Hepatocyte (in vitro differentiated cells): ENCODE data around the gene FTH1. TPM values are rescaled to one million over a fixed set of nuclear protein-coding genes. Genes with fewer than 3 reads are reported as not detected.

Experiments used
- DNase-seq: peaks from one replicate; pipeline ENCODE4 v3.0.0-alpha.2; 2016; ENCODE audit warnings: low spot score
- H2AFZ ChIP-seq: fragments of 200-600 bp; sonication (generic); 2 replicates; pipeline ENCODE4 v1.6.0; 2016; ENCODE audit warnings: antibody characterized with exemption, mild to moderate bottlenecking
- H3K27ac ChIP-seq: fragments of 200-600 bp; sonication (generic); 2 replicates; pipeline ENCODE4 v1.5.1; 2016; ENCODE audit warnings: mild to moderate bottlenecking
- H3K27me3 ChIP-seq: fragments of 200-600 bp; sonication (generic); 2 replicates; pipeline ENCODE4 v1.6.1; 2016
- H3K36me3 ChIP-seq: fragments of 200-600 bp; sonication (generic); replicated peaks from 2 replicates; pipeline ENCODE4 v1.5.1; 2016; ENCODE audit warnings: low read depth; ENCODE audit not compliant: insufficient read depth
- H3K4me1 ChIP-seq: fragments of 200-600 bp; sonication (generic); 2 replicates; pipeline ENCODE4 v1.5.1; 2016; ENCODE audit warnings: mild to moderate bottlenecking, moderate library complexity; ENCODE audit not compliant: insufficient read depth
- H3K4me2 ChIP-seq: fragments of 200-600 bp; sonication (generic); 2 replicates; pipeline ENCODE4 v1.6.0; 2016
- H3K4me3 ChIP-seq: fragments of 200-600 bp; sonication (generic); 2 replicates; pipeline ENCODE4 v1.5.1; 2016; ENCODE audit warnings: mild to moderate bottlenecking
- H3K79me2 ChIP-seq: fragments of 200-600 bp; sonication (generic); 2 replicates; pipeline ENCODE4 v1.6.0; 2017; ENCODE audit warnings: mild to moderate bottlenecking
- H3K9me2 ChIP-seq: fragments of 200-600 bp; sonication (generic); replicated peaks from 2 replicates; pipeline ENCODE4 v1.6.0; 2017; ENCODE audit warnings: mild to moderate bottlenecking; ENCODE audit not compliant: insufficient read depth
- H3K9me3 ChIP-seq: fragments of 200-600 bp; sonication (generic); 2 replicates; pipeline ENCODE4 v1.5.1; 2016; ENCODE audit warnings: low read depth, mild to moderate bottlenecking
- H4K20me1 ChIP-seq: fragments of 200-600 bp; sonication (generic); 2 replicates; pipeline ENCODE4 v1.6.0; 2016; ENCODE audit warnings: mild to moderate bottlenecking; ENCODE audit not compliant: insufficient read depth, poor library complexity, severe bottlenecking
- EZH2 ChIP-seq: fragments of 200-600 bp; sonication (generic); IDR thresholded peaks from 2 replicates; pipeline ENCODE4 v1.6.1; 2016; ENCODE audit warnings: antibody characterized with exemption, mild to moderate bottlenecking, borderline replicate concordance
- EZH2phosphoT487 ChIP-seq: fragments of 200-600 bp; sonication (generic); IDR thresholded peaks from one replicate; pipeline ENCODE4 v1.6.1; 2018; ENCODE audit warnings: antibody characterized with exemption, mild to moderate bottlenecking, low read depth, moderate library complexity; ENCODE audit not compliant: unreplicated experiment, severe bottlenecking
- whole genome bisulfite sequencing: methylation state at CpG from one replicate; pipeline ENCODE4 v1.1.6; 2016; ENCODE audit warnings: low lambda C conversion rate; ENCODE audit errors: missing lambda C conversion rate; 5-methylcytosine and 5-hydroxymethylcytosine counted together
- polyA plus RNA-seq: library from polyadenylated mRNA; unstranded; fragments of >200 nt; fragmentation: Nextera tagmentation; extraction: Ambion mirVana; gene quantifications from 2 replicates; pipeline ENCODE4 v1.2.1, GENCODE V29; 2016
- small RNA-seq: library from RNA; depleted of rRNA; stranded (forward); fragments of <200 nt; gene quantifications from one replicate; pipeline ENCODE3, GENCODE V24; 2014
- total RNA-seq: library from RNA; depleted of rRNA; stranded (reverse); fragments of >200 nt; gene quantifications from 2 replicates; pipeline ENCODE4 v1.2.3, GENCODE V29; 2014
- TF ChIP-seq, protein P1 (sequence below): fragments of 200-600 bp; sonication (generic); IDR thresholded peaks from 2 replicates; pipeline ENCODE4 v1.5.1; 2016; ENCODE audit warnings: antibody characterized with exemption, mild to moderate bottlenecking; ENCODE audit not compliant: poor library complexity

The FTH1 gene
- total and polyA plus RNA-seq, 2 experiments from 2014 or later: 1,071 to 8,694 TPM

GRCh38 chr11:61917334-61918109, 49.9 kb downstream of the FTH1 start, which contains the start of gene RAB3IL1:
TSS of gene RAB3IL1 (minus strand) at chr11:61917566. CDS start at chr11:61917367, 199 bp downstream.
- DNase-seq: peak; percentile 86
- H3K4me3 ChIP-seq: peak within 1 kb of the TSS; percentile 85

DNA sequence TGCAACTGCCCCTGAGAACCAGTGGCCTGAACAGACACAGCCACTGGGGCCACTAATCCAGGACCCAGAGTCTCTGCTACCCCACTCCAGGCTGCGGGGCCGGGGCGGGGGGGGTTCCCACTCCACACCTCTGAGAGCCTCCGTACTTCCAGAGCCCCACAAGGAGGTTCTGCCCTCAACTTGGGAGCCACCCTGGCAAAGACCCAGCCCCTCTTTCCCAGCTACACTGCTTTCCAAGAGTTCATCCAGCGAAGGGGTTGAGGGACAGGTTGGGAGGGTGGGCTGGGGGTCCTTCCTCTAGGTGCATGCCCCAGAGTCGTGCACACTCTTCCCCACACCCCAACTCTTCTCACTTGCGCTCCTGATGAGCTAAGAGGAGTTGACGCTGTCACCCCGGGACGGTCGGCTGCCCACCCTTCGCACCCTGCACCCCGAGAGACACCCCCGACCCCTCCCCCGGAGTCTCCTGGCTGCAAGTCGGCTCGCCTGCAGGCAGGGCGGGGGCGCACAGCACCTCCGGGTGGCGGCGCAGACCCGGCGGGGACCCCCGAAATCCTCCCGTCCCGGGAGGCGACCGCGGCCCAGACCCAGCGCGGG, 50.6 kb downstream of the FTH1 start:
- peak overlapping the region; percentile 44 for H2AFZ ChIP-seq
- H4K20me1 ChIP-seq: no peaks in the 10 kb centered on the region
- DNase-seq: peak; percentile 12
- WGBS: 57% methylated on average over 4 of the region's 32 CpGs
- H3K79me2 ChIP-seq: peaks cover 19% of the 10 kb centered on the region
- no peaks in the 10 kb centered on the region for H3K9me2 ChIP-seq
- peak overlapping the region; percentile 94 for H3K4me2 ChIP-seq
- H3K27me3 ChIP-seq: no peaks in the 10 kb centered on the region
- H3K9me3 ChIP-seq: no peaks in the 10 kb centered on the region
- peaks cover 16% of the 10 kb centered on the region for H3K4me1 ChIP-seq
- no peak for TF ChIP-seq EZH2
- TF ChIP-seq, protein P1, sequence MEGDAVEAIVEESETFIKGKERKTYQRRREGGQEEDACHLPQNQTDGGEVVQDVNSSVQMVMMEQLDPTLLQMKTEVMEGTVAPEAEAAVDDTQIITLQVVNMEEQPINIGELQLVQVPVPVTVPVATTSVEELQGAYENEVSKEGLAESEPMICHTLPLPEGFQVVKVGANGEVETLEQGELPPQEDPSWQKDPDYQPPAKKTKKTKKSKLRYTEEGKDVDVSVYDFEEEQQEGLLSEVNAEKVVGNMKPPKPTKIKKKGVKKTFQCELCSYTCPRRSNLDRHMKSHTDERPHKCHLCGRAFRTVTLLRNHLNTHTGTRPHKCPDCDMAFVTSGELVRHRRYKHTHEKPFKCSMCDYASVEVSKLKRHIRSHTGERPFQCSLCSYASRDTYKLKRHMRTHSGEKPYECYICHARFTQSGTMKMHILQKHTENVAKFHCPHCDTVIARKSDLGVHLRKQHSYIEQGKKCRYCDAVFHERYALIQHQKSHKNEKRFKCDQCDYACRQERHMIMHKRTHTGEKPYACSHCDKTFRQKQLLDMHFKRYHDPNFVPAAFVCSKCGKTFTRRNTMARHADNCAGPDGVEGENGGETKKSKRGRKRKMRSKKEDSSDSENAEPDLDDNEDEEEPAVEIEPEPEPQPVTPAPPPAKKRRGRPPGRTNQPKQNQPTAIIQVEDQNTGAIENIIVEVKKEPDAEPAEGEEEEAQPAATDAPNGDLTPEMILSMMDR: no peak
- TF ChIP-seq EZH2phosphoT487: no peak
- peak overlapping the region; percentile 85 for H3K4me3 ChIP-seq
- H3K27ac ChIP-seq: no peak overlapping the region
- no peaks in the 10 kb centered on the region for H3K36me3 ChIP-seq

More at GRCh38 chr11:61917334-61918109, 49.9 kb downstream of the FTH1 start, which contains the start of gene RAB3IL1:
- no peaks in the 10 kb centered on the region for H3K9me2 ChIP-seq
- peaks cover 19% of the 10 kb centered on the region for H3K79me2 ChIP-seq
- peaks cover 22% of the 10 kb centered on the region for H3K4me1 ChIP-seq
- no peaks in the 10 kb centered on the region for H4K20me1 ChIP-seq
- TF ChIP-seq EZH2 (no peak), EZH2phosphoT487 (no peak)
- TF ChIP-seq, protein P1: no peak
- H3K27me3 ChIP-seq: no peaks in the 10 kb centered on the region
- WGBS: 9% methylated on average over 14 of the region's 74 CpGs
- no peaks in the 10 kb centered on the region for H3K36me3 ChIP-seq
- peak within 1 kb of the TSS; percentile 94 for H3K4me2 ChIP-seq
- no peaks in the 10 kb centered on the region for H3K9me3 ChIP-seq
- H3K27ac ChIP-seq: peak within 1 kb of the TSS; percentile 14
- peak within 1 kb of the TSS; percentile 44 for H2AFZ ChIP-seq

DNA sequence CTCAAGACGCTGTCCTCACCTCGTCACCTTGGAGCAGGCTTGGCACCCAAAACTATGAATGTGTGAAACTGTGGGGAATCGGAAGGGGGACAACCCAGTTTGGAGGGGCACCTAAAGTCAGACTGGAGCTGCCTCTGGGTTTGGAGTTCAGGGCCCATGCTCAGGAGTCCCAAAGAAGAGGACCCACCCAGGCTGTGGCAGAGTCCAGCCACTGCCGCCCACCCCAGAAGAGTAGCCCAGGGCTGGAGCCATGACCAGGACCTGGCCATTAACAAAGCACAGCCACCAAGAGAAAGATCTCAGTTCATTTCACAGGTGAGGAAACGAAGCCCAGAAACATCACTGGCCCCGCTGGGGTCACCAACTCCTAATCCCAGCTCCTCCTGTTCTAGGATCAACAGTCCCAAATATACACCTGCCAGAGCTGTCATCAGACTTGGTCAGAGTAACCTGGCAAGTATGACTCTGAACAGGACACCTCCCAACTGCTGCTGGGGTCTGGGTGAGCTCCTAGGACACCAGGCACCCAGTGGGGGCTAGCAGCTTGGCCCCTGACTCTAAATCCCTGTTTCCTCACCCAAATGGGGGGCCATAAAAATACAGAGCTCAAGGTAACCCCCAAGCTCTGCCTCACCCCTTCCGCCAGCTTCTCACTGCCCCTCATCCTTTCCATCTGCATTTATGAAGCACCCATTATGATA, 52.8 kb downstream of the FTH1 start:
- 93% methylated on average over 7 of the region's 7 CpGs for WGBS
- Histone ChIP-seq H3K79me2 (peaks cover 19% of the 10 kb centered on the region), H3K27me3 (no peaks in the 10 kb centered on the region), H4K20me1 (no peaks in the 10 kb centered on the region), H2AFZ (no peak overlapping the region), H3K36me3 (no peaks in the 10 kb centered on the region), H3K9me2 (no peaks in the 10 kb centered on the region), H3K4me2 (no peak overlapping the region), H3K9me3 (no peaks in the 10 kb centered on the region), H3K4me3 (no peak overlapping the region), H3K4me1 (peaks cover 8% of the 10 kb centered on the region), H3K27ac (no peak overlapping the region)
- TF ChIP-seq EZH2 (no peak), EZH2phosphoT487 (no peak)
- TF ChIP-seq, protein P1: no peak
- DNase-seq: no peak

Small RNAs within 50 kb of the gene (small RNA-seq; reads per million reads assigned to genes)
- not detected for gene RNU6-1243P

Other genes starting within 250 kb of the FTH1 start
- gene MYRF, start 215.0 kb downstream of the FTH1 start, total RNA-seq: 42.2 and 57.3 TPM in 2 replicates
- 96.7 and 115 TPM in 2 replicates for gene MYRF, start 215.0 kb downstream of the FTH1 start, polyA plus RNA-seq
- gene TMEM258, start 175.0 kb downstream of the FTH1 start, total RNA-seq: 64.7 and 90.9 TPM in 2 replicates
- 253 and 255 TPM in 2 replicates for gene TMEM258, start 175.0 kb downstream of the FTH1 start, polyA plus RNA-seq
- 14.2 and 15.4 TPM in 2 replicates for gene FEN1, start 174.7 kb downstream of the FTH1 start, total RNA-seq
- 13.6 and 21.0 TPM in 2 replicates for gene FEN1, start 174.7 kb downstream of the FTH1 start, polyA plus RNA-seq
- 151 and 159 TPM in 2 replicates for gene FADS1, start 150.6 kb downstream of the FTH1 start, total RNA-seq
- gene FADS1, start 150.6 kb downstream of the FTH1 start, polyA plus RNA-seq: 218 and 230 TPM in 2 replicates
- 256 and 317 TPM in 2 replicates for gene FADS2, start 139.3 kb downstream of the FTH1 start, total RNA-seq
- 277 and 356 TPM in 2 replicates for gene FADS2, start 139.3 kb downstream of the FTH1 start, polyA plus RNA-seq
- 19.4 and 25.0 TPM in 2 replicates for gene FADS3, start 76.1 kb downstream of the FTH1 start, total RNA-seq
- 36.0 and 37.0 TPM in 2 replicates for gene FADS3, start 76.1 kb downstream of the FTH1 start, polyA plus RNA-seq
- gene RAB3IL1, start 50.1 kb downstream of the FTH1 start, total RNA-seq: 9.1 and 10.8 TPM in 2 replicates
- gene RAB3IL1, start 50.1 kb downstream of the FTH1 start, polyA plus RNA-seq: 15.4 and 18.6 TPM in 2 replicates
- gene BEST1, start 17.3 kb downstream of the FTH1 start, total RNA-seq: 3.5 and 4.7 TPM in 2 replicates
- gene BEST1, start 17.3 kb downstream of the FTH1 start, polyA plus RNA-seq: 5.7 and 6.9 TPM in 2 replicates
- gene INCENP, start 156.4 kb upstream of the FTH1 start, total RNA-seq: 12.5 and 12.8 TPM in 2 replicates
- gene INCENP, start 156.4 kb upstream of the FTH1 start, polyA plus RNA-seq: 2.2 TPM in 2 replicates
- gene SCGB1D1, start 222.6 kb upstream of the FTH1 start, total RNA-seq: not detected in 2 replicates
- gene SCGB1D1, start 222.6 kb upstream of the FTH1 start, polyA plus RNA-seq: not detected in 2 replicates
- not detected in 2 replicates for gene SCGB2A1, start 241.0 kb upstream of the FTH1 start, total RNA-seq
- gene SCGB2A1, start 241.0 kb upstream of the FTH1 start, polyA plus RNA-seq: not detected in 2 replicates